B cell (primary cell): ENCODE results near the gene PCDHGA11. TPM values are rescaled to one million over a fixed set of nuclear protein-coding genes. Genes with fewer than 3 reads are reported as not detected.
"Not testable (repeated sequence)": the region's sequence is repeated elsewhere in the genome, so short reads cannot be mapped to it uniquely, and the experiment has no call there.

ENCODE experiments used
- ATAC-seq: fragments of 200-7000 bp; cut with Tn5 transposase; one replicate; pipeline ENCODE4 v1.10.0; 2021; ENCODE audit warnings: low read depth, mild to moderate bottlenecking, moderate number of reproducible peaks, moderate library complexity
- CTCF ChIA-PET: fragments of 350-600 bp; sonication (Branson Sonifier 250); formaldehyde crosslinking; loops from one replicate; lab custom pipeline; 2021; ENCODE audit warnings: antibody characterized with exemption, inconsistent platforms; lab: Charles Lee
- POLR2A ChIA-PET: fragments of 350-600 bp; sonication (Branson Sonifier 250); formaldehyde crosslinking; loops from one replicate; lab custom pipeline; 2021; ENCODE audit warnings: antibody characterized with exemption; lab: Charles Lee
- DNase-seq: peaks from one replicate; pipeline ENCODE4 v3.0.0; 2013
- H2AFZ ChIP-seq: 2 replicates; pipeline ENCODE4 v1.6.1; 2012; ENCODE audit warnings: mild to moderate bottlenecking, low read depth, low read length; ENCODE audit not compliant: insufficient read depth, poor library complexity, severe bottlenecking
- H3K27ac ChIP-seq, 2 donors: 1 replicate in 1 of 2; 2 replicates in 1 of 2; pipeline ENCODE4 v1.5.1; 2012 to 2013; ENCODE audit warnings: low read length in 2 of 2, mild to moderate bottlenecking in 2 of 2, moderate library complexity in 1 of 2
- H3K27me3 ChIP-seq, 4 experiments: fragments of 200-600 bp in 1 of 4; sonication (generic) in 1 of 4; replicated peaks in 1 of 4; 1 replicate in 2 of 4; 2 replicates in 2 of 4; pipeline versions ENCODE4 v1.6.1 to v1.7.0; 2013 to 2016; ENCODE audit warnings: low read length in 3 of 4, mild to moderate bottlenecking in 2 of 4, mixed read lengths in 1 of 4, moderate library complexity in 1 of 4; ENCODE audit not compliant: insufficient read depth in 4 of 4, control insufficient read depth in 3 of 4; ENCODE audit errors: control extremely low read depth in 1 of 4
- H3K36me3 ChIP-seq, 2 experiments: replicated peaks in 1 of 2; 1 replicate in 1 of 2; 2 replicates in 1 of 2; pipeline versions ENCODE4 v1.6.1 to v1.7.1; 2013; ENCODE audit warnings: low read length in 1 of 2; ENCODE audit not compliant: insufficient read depth in 2 of 2, control insufficient read depth in 1 of 2; ENCODE audit errors: control extremely low read depth in 1 of 2, extremely low read depth in 1 of 2
- H3K4me1 ChIP-seq, 2 donors: fragments of 200-600 bp in 1 of 2; sonication (generic) in 1 of 2; 1 replicate in 1 of 2; 2 replicates in 1 of 2; pipeline versions ENCODE4 v1.5.1 to v1.6.1; 2013 to 2017; ENCODE audit warnings: low read length in 2 of 2; ENCODE audit not compliant: control insufficient read depth in 2 of 2, insufficient read depth in 2 of 2
- H3K4me2 ChIP-seq: replicated peaks from 2 replicates; pipeline ENCODE3; 2012; ENCODE audit warnings: mild to moderate bottlenecking, low read depth, low read length; ENCODE audit not compliant: poor library complexity, severe bottlenecking
- H3K4me3 ChIP-seq, 5 experiments: fragments of 200-600 bp in 1 of 5; sonication (generic) in 1 of 5; 1 replicate in 3 of 5; 2 replicates in 2 of 5; pipeline versions ENCODE4 v1.5.1 to v1.7.0; 2011 to 2016; ENCODE audit warnings: low read length in 4 of 5, mild to moderate bottlenecking in 4 of 5, low read depth in 2 of 5, control low read depth in 1 of 5, moderate library complexity in 1 of 5; ENCODE audit not compliant: insufficient read depth in 1 of 5; ENCODE audit errors: control extremely low read depth in 1 of 5, extremely low read depth in 1 of 5
- H3K79me2 ChIP-seq: fragments of 200-600 bp; sonication (generic); one replicate; pipeline ENCODE4 v1.6.0; 2016; ENCODE audit warnings: low read length; ENCODE audit not compliant: control insufficient read depth, insufficient read depth
- H3K9ac ChIP-seq: fragments of 200-600 bp; sonication (generic); 2 replicates; pipeline ENCODE4 v1.6.1; 2017; ENCODE audit warnings: mild to moderate bottlenecking, low read length, moderate library complexity
- H3K9me3 ChIP-seq, 3 donors: one replicate each; pipeline versions ENCODE4 v1.6.1 to v1.7.1; 2013; ENCODE audit warnings: low read length in 2 of 3; ENCODE audit not compliant: control insufficient read depth in 2 of 3, insufficient read depth in 1 of 3; ENCODE audit errors: control extremely low read depth in 1 of 3
- H4K20me1 ChIP-seq: 2 replicates; pipeline ENCODE4 v1.6.0; 2012; ENCODE audit warnings: mild to moderate bottlenecking, low read length; ENCODE audit not compliant: insufficient read depth, control insufficient read depth, poor library complexity, severe bottlenecking
- H3K27ac Mint-ChIP-seq: one replicate; pipeline ENCODE4 v1.8.0; 2021; ENCODE audit warnings: mixed read lengths
- H3K27me3 Mint-ChIP-seq: one replicate; pipeline ENCODE4 v1.8.0; 2021; ENCODE audit warnings: mixed read lengths
- H3K4me1 Mint-ChIP-seq: one replicate; pipeline ENCODE4 v1.8.0; 2021; ENCODE audit warnings: mixed read lengths
- H3K4me3 Mint-ChIP-seq: one replicate; pipeline ENCODE4 v1.8.0; 2021; ENCODE audit warnings: mixed read lengths
- H3K9me3 Mint-ChIP-seq: one replicate; pipeline ENCODE4 v1.8.0; 2022; ENCODE audit warnings: mixed read lengths; ENCODE audit not compliant: insufficient read depth
- CTCF ChIP-seq: fragments of 200-600 bp; IDR thresholded peaks from one replicate; pipeline ENCODE4 v1.8.0; 2022; ENCODE audit warnings: antibody characterized with exemption, mild to moderate bottlenecking
- EZH2 ChIP-seq: IDR thresholded peaks from 2 replicates; pipeline ENCODE4 v1.6.1; 2012; ENCODE audit warnings: borderline replicate concordance, low read depth, mild to moderate bottlenecking, moderate library complexity, low read length; ENCODE audit not compliant: insufficient read depth, poor library complexity, severe bottlenecking
- WGBS: methylation state at CpG from one replicate; pipeline ENCODE4 v1.1.5; 2013; ENCODE audit warnings: missing lambda C conversion rate; ENCODE audit not compliant: insufficient coverage; 5-methylcytosine and 5-hydroxymethylcytosine counted together
- intact Hi-C: fragments of 100-400 bp; cut with micrococcal nuclease; formaldehyde crosslinking; loops from one replicate; pipeline ENCODE4 v1.10.0; 2022
- polyA plus RNA-seq: library from polyadenylated mRNA; depleted of rRNA; stranded (reverse); fragments of >200 nt; gene quantifications from 2 replicates; pipeline ENCODE4 v1.2.3, GENCODE V29; 2012
- total RNA-seq, 2 donors: library from RNA; stranded (reverse); fragments of 120-200 nt in 1 of 2; gene quantifications; 1 replicate in 1 of 2; 2 replicates in 1 of 2; pipeline versions ENCODE4 v1.2.3 to v1.2.4, GENCODE V29; 2013 to 2022

PCDHGA11 gene
- total and polyA plus RNA-seq, 2 donors (not counting 1 experiment from before 2014, with no cell fraction given): 0.15 to 1.5 TPM

DNA sequence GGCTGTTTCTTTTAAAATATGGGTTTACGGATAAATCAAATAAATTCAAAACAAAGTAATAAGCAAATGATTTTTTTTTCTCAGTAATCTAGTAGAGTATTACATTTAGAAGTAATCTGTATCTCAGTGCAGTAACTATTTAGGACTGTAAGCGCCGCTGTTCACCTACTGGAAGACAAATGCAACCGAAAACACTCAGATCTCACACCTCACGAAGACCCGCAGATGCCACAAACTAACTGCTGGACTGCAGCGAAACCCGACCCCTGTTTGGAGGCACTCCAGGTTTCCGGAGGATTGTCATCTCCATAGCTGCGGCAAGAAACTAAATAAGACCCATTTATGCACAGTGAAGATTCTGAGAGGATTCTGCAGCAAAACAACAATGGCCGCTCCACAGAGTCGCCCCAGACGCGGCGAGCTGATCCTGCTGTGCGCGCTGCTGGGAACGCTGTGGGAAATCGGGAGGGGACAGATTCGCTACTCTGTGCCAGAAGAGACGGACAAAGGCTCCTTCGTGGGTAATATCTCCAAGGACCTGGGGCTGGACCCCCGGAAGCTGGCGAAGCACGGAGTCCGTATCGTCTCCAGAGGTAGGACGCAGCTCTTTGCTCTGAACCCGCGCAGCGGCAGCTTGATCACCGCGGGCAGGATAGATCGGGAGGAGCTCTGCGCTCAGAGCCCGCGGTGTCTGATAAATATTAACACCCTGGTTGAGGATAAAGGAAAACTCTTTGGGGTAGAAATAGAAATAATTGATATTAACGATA is 28.2 kb upstream of the PCDHGA11 start, which contains the start of gene PCDHGA8:
TSS of gene PCDHGA8 (plus strand) at position 205 of the 770 bp plus-strand sequence. CDS start at position 386, 181 bp downstream.
- POLR2A ChIA-PET: no interaction called here
- no peak within 1 kb of the TSS for H3K9ac ChIP-seq
- TF ChIP-seq EZH2: no peak
- TF ChIP-seq CTCF: no peak
- H2AFZ ChIP-seq: no peak within 1 kb of the TSS
- H3K9me3 Mint-ChIP-seq: peaks cover 12% of the 10 kb centered on the region
- H3K4me1 Mint-ChIP-seq: no peaks in the 10 kb centered on the region
- H3K27ac ChIP-seq: no peak within 1 kb of the TSS
- H3K27me3 ChIP-seq: peaks cover 0 to 61% (median 38%) of the 10 kb centered on the region in 4 experiments
- no peaks in the 10 kb centered on the region for H3K4me1 ChIP-seq
- ATAC-seq (no peak), DNase-seq (no peak)
- no peak within 1 kb of the TSS for H3K4me3 Mint-ChIP-seq
- H3K4me3 ChIP-seq: no peak within 1 kb of the TSS
- no peak within 1 kb of the TSS for H3K27ac Mint-ChIP-seq
- H3K36me3 ChIP-seq: no peaks in the 10 kb centered on the region
- peaks cover 1 to 51% (median 26%) of the 10 kb centered on the region in 3 donors for H3K9me3 ChIP-seq
- H3K79me2 ChIP-seq: no peaks in the 10 kb centered on the region
- H3K4me2 ChIP-seq: no peak within 1 kb of the TSS
- CTCF ChIA-PET: interaction anchor here (3.1 kb wide), 1 partner anchor 171 kb away, joined by 13 read pairs; no protein-coding TSS in a partner anchor
- H3K27me3 Mint-ChIP-seq: peaks cover 60% of the 10 kb centered on the region
- intact Hi-C loops: no loop called here
- H4K20me1 ChIP-seq: no peaks in the 10 kb centered on the region
- WGBS: 44% methylated on average over 26 of the region's 38 CpGs

DNA sequence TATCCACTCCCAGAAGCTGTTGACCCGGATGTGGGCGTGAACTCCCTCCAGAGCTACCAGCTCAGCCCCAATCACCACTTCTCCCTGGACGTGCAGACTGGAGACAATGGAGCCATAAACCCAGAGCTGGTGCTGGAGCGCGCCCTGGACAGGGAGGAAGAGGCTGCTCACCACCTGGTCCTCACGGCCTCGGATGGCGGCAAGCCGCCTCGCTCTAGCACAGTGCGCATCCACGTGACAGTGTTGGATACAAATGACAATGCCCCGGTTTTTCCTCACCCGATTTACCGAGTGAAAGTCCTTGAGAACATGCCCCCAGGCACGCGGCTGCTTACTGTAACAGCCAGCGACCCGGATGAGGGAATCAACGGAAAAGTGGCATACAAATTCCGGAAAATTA is 27.6 kb upstream of the PCDHGA11 start:
- H3K4me2 ChIP-seq: no peak overlapping the region
- H3K27ac ChIP-seq: no peak overlapping the region
- H3K79me2 ChIP-seq: no peaks in the 10 kb centered on the region
- peaks cover under 1 to 54% (median 26%) of the 10 kb centered on the region in 3 donors for H3K9me3 ChIP-seq
- intact Hi-C loops: no loop called here
- H3K27me3 ChIP-seq: peaks cover 0 to 60% (median 38%) of the 10 kb centered on the region in 4 experiments
- ATAC-seq (no peak), DNase-seq (no peak)
- H3K27me3 Mint-ChIP-seq: peaks cover 58% of the 10 kb centered on the region
- H3K4me1 Mint-ChIP-seq: no peaks in the 10 kb centered on the region
- no peaks in the 10 kb centered on the region for H3K36me3 ChIP-seq
- H3K4me3 Mint-ChIP-seq: no peak overlapping the region
- POLR2A ChIA-PET: interaction anchor here (0.7 kb wide), 1 partner anchor 45 kb away, joined by 3 read pairs; no protein-coding TSS in a partner anchor
- no peak overlapping the region for H3K4me3 ChIP-seq
- no peaks in the 10 kb centered on the region for H4K20me1 ChIP-seq
- no peak overlapping the region for H3K9ac ChIP-seq
- no peak overlapping the region for H2AFZ ChIP-seq
- H3K27ac Mint-ChIP-seq: no peak overlapping the region
- 41% methylated on average over 13 of the region's 21 CpGs for WGBS
- no peaks in the 10 kb centered on the region for H3K4me1 ChIP-seq
- TF ChIP-seq EZH2: no peak
- peaks cover 12% of the 10 kb centered on the region for H3K9me3 Mint-ChIP-seq
- CTCF ChIA-PET: interaction anchor here (3.1 kb wide), 1 partner anchor 171 kb away, joined by 13 read pairs; no protein-coding TSS in a partner anchor

GRCh38 chr5:141394401-141395187 is 26.3 kb upstream of the PCDHGA11 start:
- H2AFZ ChIP-seq, POLR2A ChIA-PET, ATAC-seq, H3K4me1 Mint-ChIP-seq, H3K4me3 Mint-ChIP-seq, H3K4me2 ChIP-seq, H4K20me1 ChIP-seq, H3K4me3 ChIP-seq, intact Hi-C loops, H3K4me1 ChIP-seq, H3K27ac ChIP-seq, H3K9ac ChIP-seq, H3K27ac Mint-ChIP-seq, DNase-seq, H3K36me3 ChIP-seq, H3K79me2 ChIP-seq: not testable (repeated sequence)
- Histone ChIP-seq H3K9me3 (peaks cover 0 to 54% (median 37%) of the 10 kb centered on the region in 3 donors), H3K27me3 (peaks cover 0 to 62% (median 38%) of the 10 kb centered on the region in 4 experiments)
- peaks cover 13% of the 10 kb centered on the region for H3K9me3 Mint-ChIP-seq
- CTCF ChIA-PET: interaction anchor here (1.5 kb wide), 1 partner anchor 169 kb away, joined by 5 read pairs; no protein-coding TSS in a partner anchor
- 49% methylated on average over 22 of the region's 53 CpGs for WGBS
- H3K27me3 Mint-ChIP-seq: peaks cover 56% of the 10 kb centered on the region
